GM10266 (cell line): ENCODE data around the gene GOLGA2.

ENCODE experiments used
- DNase-seq: peaks from one replicate; pipeline ENCODE4 v3.0.0; 2012; ENCODE audit errors: extremely low spot score
- CTCF ChIP-seq: IDR thresholded peaks from 2 replicates; pipeline ENCODE4 v1.5.1; 2012; ENCODE audit warnings: mild to moderate bottlenecking, low read depth; ENCODE audit not compliant: control insufficient read depth, insufficient read depth; ENCODE audit errors: missing control alignments

GOLGA2 gene

DNA sequence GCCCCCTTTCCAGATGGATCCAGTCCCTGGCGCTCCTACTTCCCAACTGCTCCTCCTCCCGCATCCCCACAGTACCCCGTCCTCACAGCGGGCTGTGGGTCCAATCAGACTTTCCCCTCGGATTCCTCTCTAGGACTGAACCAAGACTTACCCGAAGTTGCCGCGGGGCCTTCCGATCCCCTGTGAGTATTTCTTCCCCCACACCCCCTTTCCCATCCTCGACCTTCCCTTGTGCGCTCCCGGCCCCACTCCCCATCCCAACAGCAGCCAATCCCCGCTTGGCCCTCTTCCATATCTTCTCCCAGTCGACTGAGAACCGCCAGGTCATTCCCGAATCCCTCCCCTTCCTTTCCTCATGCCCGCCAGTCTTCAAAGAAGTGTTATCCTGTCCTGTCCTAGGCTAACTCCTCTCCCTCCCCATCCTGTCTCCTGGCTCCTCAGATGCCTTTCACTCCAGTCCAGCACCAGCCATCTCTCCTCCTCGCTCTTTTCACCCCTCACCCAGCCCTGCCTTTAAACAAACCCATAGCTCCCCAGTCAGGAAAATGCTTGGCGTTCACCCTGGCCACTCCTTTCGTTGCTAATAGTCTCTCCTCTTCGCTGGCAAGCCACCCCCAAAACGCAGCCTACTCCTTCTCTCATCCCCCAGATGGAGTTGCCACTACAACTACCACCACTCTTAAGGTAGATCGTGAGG lies 915 bp upstream of the GOLGA2 start:
- no peak for TF ChIP-seq CTCF
- DNase-seq, result no peak

GRCh38 chr9:128276008-128276573 lies 284 bp upstream of the GOLGA2 start, which contains the start of gene SWI5:
SWI5 (plus strand) TSS chr9:128276276.
- peak; percentile 99 for DNase-seq
- TF ChIP-seq CTCF, result no peak

DNA sequence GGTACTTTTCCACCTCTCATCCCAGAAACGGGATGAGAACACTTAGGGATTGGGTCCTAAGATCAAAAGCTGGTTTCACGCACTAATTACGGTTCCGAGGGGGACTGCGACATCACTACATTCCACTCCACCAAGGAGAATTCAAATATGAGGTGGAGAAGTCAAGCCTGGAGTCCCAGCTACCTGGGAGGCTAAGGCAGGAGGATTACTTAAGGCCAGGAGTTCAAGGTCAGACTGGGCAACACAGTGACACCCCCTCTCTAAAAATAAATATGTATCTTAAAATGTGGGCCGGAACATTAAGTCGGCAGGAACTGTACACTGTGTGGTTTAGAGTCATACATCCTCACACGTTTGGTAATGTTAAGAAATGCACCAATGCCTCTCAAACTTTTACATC lies 1.6 kb downstream of the GOLGA2 start:
- no peak for DNase-seq
- TF ChIP-seq CTCF, result no peak

DNA sequence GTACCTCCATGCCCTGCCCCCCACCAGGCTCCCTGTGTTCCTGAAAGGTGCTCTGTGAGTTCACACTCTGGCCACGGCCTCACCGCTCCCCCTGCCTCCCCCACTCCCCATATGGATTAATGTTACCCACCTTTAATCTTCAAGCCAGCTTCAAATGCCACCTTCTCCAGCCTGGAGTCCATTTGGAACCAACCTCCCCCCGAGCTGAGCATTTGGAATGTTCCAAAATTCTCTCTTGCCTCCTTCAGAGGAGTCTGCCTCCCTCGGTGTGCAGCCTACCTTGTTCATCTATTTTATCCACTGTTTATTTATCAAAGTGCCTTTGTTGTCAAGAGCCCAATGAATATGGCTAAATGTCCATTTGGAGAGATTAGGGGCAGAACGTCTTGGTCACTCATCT lies 4.3 kb downstream of the GOLGA2 start:
- no peak for DNase-seq
- no peak for TF ChIP-seq CTCF

DNA sequence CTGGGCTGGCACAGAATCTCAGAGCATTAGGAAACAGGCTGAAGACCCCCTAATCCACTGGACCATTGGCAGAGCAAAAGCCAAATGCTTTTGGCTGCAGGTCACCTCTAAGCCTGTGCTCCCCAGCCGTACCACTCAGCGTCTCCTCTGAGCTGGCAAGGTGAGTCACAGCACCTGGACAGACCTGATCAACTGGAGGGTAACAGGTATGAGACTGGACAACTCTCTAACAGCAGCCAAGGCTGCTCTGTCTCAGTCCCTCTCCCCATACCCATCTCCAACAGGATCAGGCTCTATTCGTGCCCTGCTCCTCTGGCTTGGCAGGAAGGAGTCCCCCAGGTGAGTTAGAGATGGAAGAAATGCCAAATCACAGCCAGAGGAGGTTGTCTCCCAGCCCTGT lies 4.7 kb downstream of the GOLGA2 start:
- DNase-seq, result no peak
- no peak for TF ChIP-seq CTCF

- DNase-seq, result no peak
- no peak for TF ChIP-seq CTCF
These were observed 8.8 kb downstream of the GOLGA2 start for GRCh38 chr9:128266868-128267590.
